Activated T-helper 1 cell treated with Interleukin-2 at 50 U/mL for 16 hours (primary cell): ENCODE data around the gene UBE2QL1.

Source experiments
- DNase-seq: peaks from one replicate; pipeline ENCODE4 v3.0.0-alpha.2; 2020; ENCODE audit warnings: low read depth

UBE2QL1 gene

DNA sequence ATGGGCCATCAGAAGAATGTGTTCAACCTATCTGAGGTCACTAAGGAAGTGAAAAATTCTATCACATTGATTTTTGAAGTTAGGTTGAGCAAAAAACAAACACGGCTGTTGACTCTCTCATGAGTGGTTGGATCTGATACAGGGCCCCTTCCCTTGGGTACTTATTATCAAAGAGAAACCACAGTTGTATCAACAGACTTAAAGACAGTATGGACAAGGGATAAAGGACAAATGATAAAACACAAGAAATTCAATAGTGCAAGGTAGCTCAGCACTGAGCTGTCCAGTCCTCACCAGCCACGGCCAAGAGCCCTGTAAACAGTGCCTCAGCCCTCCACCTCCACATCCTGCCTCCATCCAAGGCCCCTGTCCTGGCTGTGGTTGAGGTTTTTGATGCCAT, 86.9 kb downstream of the UBE2QL1 start:
- no peak for DNase-seq

DNA sequence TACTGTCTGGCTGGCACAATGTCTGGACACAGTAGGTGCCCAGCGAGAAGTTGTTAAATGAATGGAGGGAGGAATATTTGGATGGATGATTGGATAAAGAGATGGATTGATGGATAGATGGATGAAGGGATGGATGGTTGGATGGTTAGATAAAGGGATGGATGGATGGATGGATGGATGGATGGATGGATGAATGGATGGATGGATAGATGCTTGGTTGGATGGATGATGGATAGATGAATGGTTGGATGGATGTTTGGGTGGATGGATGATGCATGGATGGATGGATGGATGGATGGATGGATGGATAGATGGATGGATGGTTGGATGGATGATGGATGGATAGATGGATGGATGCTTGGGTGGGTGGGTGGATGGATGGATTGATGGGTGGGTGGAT, 90.4 kb downstream of the UBE2QL1 start:
- DNase-seq: no peak

GRCh38 chr5:6540111-6540827, 91.6 kb downstream of the UBE2QL1 start:
- no peak for DNase-seq

- no peak for DNase-seq
Observed at GRCh38 chr5:6541256-6542013, 92.8 kb downstream of the UBE2QL1 start.

DNA sequence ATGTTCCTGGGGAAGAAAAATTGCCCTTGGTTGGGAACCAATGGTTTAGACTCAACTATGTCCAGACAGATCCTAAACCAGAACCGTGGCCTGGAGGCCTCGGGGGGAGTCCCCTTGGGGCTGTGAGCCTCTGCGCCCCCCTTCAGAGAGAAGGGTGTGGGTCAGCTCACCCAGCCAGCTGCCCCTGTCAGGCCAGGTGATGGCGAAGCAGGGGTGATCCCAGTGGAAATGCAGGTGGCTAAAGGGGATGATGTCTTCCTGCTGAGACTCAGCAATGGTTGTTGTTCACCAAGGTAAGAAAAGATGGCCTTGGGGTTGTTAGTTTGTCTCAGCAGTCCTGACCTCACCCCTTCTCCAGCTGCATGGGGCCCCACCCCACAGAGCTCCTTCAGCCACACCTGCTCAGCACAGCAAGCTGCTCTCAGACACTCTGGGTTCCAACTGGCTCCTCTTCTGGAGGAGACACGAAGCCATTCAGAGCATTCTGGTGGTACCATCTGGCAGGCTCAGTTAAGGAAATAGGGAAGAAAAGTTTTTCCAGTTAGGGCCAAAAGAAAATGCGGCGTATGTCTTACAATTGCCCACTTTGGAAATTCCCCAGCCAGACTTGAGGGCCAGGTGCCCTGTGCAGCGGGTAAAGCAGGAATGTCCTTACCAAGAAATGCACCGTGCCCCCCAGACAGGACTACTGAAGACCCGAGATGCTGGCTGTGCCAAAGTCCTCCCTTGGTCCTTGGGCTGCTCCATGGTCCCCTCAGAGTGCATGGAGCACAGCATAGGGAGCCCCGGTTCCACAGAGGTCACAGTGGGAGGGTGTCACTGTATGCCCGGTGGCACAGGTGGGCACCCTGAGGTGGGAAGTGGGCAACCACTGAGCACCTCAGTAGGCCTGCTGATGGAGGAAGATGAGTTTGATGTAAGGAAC, 94.0 kb downstream of the UBE2QL1 start:
- no peak for DNase-seq

DNA sequence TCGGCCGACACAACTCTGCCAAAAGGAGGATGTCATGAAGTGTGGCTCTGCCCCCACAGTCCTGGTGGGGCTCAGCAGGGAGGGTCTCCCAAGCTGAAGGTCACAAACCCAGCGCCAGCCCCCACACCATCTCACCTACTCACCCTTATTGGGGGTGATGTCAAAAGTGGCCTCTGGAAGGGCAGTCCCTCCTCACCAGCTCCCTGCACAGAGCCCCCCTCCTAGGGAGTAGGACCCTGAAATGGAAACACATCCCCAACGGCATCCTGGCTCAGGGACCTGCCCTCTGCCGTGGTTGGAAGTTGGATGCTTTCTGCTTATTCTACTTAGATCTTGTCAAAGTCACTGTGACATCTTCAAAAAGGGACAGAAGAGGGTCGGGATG, 94.7 kb downstream of the UBE2QL1 start:
- no peak for DNase-seq

- DNase-seq: no peak
Observed at GRCh38 chr5:6543830-6544560, 95.3 kb downstream of the UBE2QL1 start.
